ENCODE data around the gene OCRL.
"Not testable (repeated sequence)": the region's sequence is repeated elsewhere in the genome, so short reads cannot be mapped to it uniquely, and the experiment has no call there.

The OCRL gene

DNA sequence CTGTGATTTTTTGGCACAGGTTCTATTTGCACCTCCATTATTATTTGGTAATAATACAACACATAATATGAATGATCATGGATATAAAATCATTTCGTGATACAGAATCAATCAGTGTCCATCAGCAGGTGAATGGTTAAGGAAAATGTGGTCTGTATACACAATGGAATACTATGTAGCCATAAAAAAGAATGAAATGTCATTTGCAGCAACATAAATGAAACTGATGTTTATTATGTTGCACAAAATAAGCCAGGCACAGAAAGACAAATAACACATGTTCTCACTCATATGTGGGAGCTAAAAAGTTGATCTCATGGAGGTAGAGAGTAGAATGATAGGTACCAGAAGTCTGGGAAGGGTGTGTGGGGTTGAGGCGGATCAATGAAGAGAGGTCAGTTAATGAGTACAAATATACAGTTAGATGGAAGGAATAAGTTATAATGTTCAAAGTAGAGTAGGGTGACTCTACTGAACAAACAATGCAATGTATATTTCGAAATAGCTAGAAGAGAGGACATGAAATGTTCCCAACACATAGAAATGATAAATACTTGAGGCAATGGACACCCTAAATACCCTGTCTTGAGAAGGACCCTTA is 15.7 kb upstream of the OCRL start:
- Mint-ChIP-seq H3K4me3 (no peak overlapping the region), H3K9me3 (no peaks in the 10 kb centered on the region), H3K4me1 (ENCODE audit: low read depth) (peaks cover 5% of the 10 kb centered on the region), H3K27me3 (peaks cover 37% of the 10 kb centered on the region), H3K36me3 (ENCODE audit: low read depth) (no peaks in the 10 kb centered on the region), H3K27ac (no peak overlapping the region)
- DNase-seq = no peak

DNA sequence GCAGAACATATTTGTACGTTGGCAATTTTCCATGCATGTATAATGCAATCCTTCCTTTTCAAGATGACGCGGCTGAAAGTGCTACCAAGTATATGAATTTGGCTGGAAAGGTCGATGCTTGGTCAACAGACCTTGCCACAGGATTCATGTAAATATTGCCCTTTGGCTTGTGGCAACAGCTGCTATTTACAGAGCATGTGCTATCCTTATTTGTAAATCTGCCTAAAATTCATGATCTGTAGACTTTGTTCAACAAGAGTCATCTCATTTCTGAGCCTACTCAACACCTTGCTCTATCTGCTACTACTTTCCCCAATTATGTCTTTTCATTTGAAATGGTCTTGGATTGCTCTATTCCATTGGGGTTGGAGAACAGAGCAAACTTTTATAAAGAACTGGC is 14.9 kb upstream of the OCRL start:
- peaks cover 5% of the 10 kb centered on the region for H3K4me1 Mint-ChIP-seq (ENCODE audit: low read depth)
- peaks cover 33% of the 10 kb centered on the region for H3K27me3 Mint-ChIP-seq
- H3K27ac Mint-ChIP-seq = no peak overlapping the region
- H3K9me3 Mint-ChIP-seq = no peaks in the 10 kb centered on the region
- no peak overlapping the region for H3K4me3 Mint-ChIP-seq
- H3K36me3 Mint-ChIP-seq (ENCODE audit: low read depth) = no peaks in the 10 kb centered on the region
- no peak for DNase-seq

DNA sequence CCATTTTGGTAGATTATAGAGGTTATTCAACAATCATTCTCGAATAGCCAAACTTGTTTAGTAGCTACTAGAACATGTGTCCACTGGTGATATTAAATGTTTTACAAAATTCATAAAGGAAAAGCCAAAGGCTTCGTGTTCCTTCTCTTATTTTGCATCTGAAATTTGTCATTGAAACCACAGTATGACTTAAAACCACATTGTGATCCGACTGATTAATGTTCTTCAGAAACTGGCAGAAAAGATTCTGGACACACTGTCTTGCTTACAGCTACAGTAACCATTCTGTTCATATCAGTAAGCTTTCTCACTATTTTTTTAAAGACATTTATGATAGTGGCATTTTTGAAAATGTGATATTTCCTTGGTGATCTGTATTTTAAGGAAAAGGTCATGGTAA is 14.2 kb upstream of the OCRL start:
- Mint-ChIP-seq H3K4me3 (no peak overlapping the region), H3K27ac (no peak overlapping the region), H3K36me3 (ENCODE audit: low read depth) (no peaks in the 10 kb centered on the region), H3K9me3 (no peaks in the 10 kb centered on the region), H3K4me1 (ENCODE audit: low read depth) (peaks cover 5% of the 10 kb centered on the region), H3K27me3 (peaks cover 28% of the 10 kb centered on the region)
- DNase-seq = no peak

DNA sequence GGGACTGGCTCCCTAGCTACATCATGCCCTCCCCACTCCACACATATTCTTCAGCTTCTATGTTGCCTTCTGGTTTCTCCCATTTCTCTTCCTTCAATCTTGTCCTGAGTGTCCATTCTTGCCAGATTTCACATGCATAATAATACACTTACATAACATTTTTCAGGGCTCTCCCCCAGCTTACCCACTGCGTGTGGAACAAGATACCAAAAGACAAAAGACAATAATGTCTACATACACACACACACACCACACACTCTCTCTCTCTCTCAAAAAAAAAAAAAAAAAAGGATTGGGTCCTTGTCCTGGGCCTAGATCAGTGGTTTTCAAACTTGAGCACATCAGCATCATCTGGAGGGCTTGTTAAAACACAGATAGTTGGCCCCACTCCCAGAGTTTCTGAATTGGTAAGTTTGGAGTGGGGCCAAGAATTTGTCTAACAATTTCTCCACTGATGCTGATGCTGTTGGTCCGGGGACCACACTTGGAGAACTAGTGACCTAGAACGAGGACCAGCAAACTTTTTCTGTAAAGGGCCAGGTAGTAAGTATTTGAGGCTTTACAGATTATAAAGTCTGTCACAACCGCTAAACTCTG is 10.3 kb upstream of the OCRL start:
- Mint-ChIP-seq H3K4me3 (no peak overlapping the region), H3K27me3 (peaks cover 12% of the 10 kb centered on the region), H3K36me3 (ENCODE audit: low read depth) (no peaks in the 10 kb centered on the region), H3K9me3 (no peaks in the 10 kb centered on the region), H3K4me1 (ENCODE audit: low read depth) (no peaks in the 10 kb centered on the region), H3K27ac (no peak overlapping the region)
- DNase-seq = no peak

DNA sequence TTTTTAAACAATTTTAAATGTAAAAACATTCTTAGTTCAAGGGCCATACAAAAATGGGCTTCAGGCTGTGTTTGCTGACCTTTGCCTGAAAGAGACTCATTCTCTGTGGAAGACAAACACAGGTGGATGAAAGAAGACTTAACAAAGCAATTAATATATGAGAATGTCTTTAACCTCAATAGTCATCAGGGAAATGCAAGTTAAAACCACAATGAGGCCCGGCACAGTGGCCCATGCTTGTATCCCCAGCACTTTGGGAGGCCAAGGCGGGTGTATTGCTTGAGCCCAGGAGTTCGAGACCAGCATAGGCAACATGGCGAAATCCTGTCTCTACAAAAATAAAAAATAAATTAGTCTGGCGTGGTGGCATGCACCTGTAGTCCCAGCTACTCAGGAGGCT is 9.6 kb upstream of the OCRL start:
- Mint-ChIP-seq H3K4me1 (ENCODE audit: low read depth) (no peaks in the 10 kb centered on the region), H3K36me3 (ENCODE audit: low read depth) (no peaks in the 10 kb centered on the region), H3K27me3 (peaks cover 6% of the 10 kb centered on the region), H3K9me3 (no peaks in the 10 kb centered on the region), H3K27ac (no peak overlapping the region), H3K4me3 (no peak overlapping the region)
- DNase-seq = no peak

DNA sequence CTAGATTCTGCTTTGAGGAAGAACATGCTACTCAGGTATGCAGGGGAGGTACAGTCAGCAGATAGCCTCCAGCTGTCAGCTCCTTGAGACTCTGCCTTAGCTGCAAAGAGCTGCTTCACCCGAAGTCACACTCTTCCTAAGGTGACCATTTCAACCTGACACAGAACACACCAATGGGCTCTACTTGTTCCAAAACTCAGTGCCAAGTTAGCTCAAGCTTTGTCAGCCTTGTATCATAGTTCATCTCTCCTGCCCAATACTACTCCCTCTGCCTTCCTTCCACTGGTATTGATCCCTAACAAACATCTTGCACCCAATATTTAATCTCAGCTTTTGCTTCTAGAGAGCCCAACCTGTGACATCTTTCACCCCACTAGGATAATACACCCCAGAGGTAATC is 8.9 kb upstream of the OCRL start:
- H3K9me3 Mint-ChIP-seq = no peaks in the 10 kb centered on the region
- DNase-seq = no peak
- no peak overlapping the region for H3K4me3 Mint-ChIP-seq
- no peaks in the 10 kb centered on the region for H3K36me3 Mint-ChIP-seq (ENCODE audit: low read depth)
- H3K27me3 Mint-ChIP-seq = peaks cover 5% of the 10 kb centered on the region
- H3K27ac Mint-ChIP-seq = no peak overlapping the region
- no peaks in the 10 kb centered on the region for H3K4me1 Mint-ChIP-seq (ENCODE audit: low read depth)

DNA sequence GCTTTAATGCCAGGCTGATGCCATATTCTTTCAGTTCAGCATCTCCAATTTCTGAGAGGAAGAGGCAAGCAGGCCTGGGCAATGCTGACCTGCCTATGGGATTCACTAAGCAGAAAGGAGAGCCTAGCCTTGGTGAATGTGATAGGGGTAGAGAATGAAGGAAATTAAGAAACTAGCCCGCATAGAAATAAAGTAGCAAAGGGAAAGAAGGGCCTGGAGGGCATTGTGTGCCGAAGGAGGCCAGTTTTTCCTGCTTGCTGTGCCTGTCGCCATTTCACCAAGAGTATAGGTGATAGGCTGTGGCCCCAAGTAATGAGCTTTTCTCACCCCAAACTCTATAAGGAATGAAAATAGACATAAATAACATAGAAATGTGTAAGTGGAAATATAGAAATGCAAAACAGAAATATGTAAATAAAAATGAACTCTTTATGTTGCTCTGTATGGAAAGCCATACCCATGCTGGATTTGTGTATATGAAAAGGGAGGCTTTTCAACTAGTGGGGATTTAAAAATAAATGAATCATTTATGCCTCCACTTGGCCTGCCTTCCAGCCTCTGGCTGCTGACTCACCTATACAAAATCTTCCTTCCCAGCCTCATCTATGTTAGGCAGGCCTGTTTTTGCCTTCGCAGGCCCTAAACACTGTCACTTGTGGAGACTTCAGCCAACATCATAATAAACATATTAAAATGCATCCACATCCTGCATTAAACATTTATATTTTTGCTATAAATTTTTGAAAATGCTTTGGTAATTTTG is 5.1 kb upstream of the OCRL start:
- Mint-ChIP-seq H3K4me1 (ENCODE audit: low read depth) (peaks cover 2% of the 10 kb centered on the region), H3K27ac (no peak overlapping the region), H3K4me3 (no peak overlapping the region), H3K27me3 (peaks cover 25% of the 10 kb centered on the region), H3K9me3 (no peaks in the 10 kb centered on the region), H3K36me3 (ENCODE audit: low read depth) (no peaks in the 10 kb centered on the region)
- no peak for DNase-seq

DNA sequence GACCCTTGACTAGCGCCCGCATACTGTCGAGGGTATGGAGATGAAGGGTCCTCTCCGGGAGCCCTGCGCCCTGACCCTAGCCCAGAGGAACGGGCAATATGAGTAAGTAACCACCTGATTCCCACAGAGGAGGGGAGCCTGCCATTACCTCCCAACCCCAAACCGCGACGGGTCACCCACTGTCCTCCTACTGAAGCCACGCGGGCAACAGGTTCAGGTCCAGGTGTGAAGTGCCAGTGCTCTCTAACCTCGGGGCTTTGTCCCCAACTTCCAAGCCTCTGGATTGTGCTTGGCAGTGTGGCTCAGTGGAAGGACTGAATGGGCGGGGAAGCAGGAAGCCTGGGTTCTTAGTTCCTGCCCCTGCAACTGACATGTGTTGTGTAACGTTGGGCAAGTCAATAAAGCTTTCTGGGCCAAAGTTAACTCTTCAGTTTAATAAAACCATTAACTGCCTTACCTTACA is 694 bp downstream of the OCRL start:
- Mint-ChIP-seq H3K4me3 (peak overlapping the region; percentile 62), H3K27ac (no peak overlapping the region), H3K4me1 (ENCODE audit: low read depth) (peaks cover 8% of the 10 kb centered on the region), H3K36me3 (ENCODE audit: low read depth) (no peaks in the 10 kb centered on the region), H3K27me3 (peaks cover 45% of the 10 kb centered on the region), H3K9me3 (no peaks in the 10 kb centered on the region)
- peak; percentile 34 for DNase-seq

DNA sequence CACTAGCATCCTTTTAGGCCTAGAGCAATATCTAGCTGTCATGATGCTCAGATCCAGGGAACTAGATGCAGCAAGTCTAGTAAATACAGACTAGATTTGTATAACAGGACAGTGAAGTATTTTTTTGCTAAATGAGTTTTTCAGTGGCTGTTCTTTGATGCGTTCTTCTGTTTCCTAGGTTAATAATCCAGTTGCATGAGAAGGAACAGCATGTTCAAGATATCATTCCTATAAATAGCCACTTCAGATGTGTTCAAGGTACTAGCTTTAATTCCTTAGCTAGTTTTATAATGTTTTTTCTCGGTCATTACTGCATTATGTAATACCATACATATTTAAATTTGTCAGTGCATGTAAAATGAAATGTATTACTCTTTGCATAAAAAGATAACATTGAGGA is 4.7 kb downstream of the OCRL start:
- Mint-ChIP-seq H3K4me1 (ENCODE audit: low read depth) (peaks cover 7% of the 10 kb centered on the region), H3K27me3 (peaks cover 36% of the 10 kb centered on the region), H3K9me3 (no peaks in the 10 kb centered on the region), H3K36me3 (ENCODE audit: low read depth) (peaks cover 5% of the 10 kb centered on the region), H3K27ac (no peak overlapping the region), H3K4me3 (no peak overlapping the region)
- no peak for DNase-seq

DNA sequence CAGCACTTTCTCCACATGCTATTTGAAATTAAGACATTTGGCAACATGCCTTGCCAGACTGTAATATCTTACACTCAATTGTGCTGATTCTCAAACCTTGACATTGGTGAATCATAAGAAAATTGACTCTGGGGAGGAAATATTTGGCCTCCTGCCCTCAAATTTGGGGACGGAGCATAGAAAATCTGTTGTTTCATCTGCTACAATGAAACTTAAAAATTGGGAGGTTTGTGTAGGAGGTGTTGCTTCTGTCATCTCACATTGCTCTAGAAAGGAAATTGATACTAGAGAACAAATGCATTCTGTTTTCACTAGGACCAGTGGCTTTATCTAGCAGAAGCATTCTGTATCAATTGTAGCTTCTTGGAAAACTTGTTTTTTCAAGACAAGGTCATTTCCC is 5.3 kb downstream of the OCRL start:
- peaks cover 5% of the 10 kb centered on the region for H3K36me3 Mint-ChIP-seq (ENCODE audit: low read depth)
- peaks cover 7% of the 10 kb centered on the region for H3K4me1 Mint-ChIP-seq (ENCODE audit: low read depth)
- H3K9me3 Mint-ChIP-seq = no peaks in the 10 kb centered on the region
- no peak for DNase-seq
- H3K27me3 Mint-ChIP-seq = peaks cover 34% of the 10 kb centered on the region
- H3K27ac Mint-ChIP-seq = no peak overlapping the region
- H3K4me3 Mint-ChIP-seq = no peak overlapping the region

DNA sequence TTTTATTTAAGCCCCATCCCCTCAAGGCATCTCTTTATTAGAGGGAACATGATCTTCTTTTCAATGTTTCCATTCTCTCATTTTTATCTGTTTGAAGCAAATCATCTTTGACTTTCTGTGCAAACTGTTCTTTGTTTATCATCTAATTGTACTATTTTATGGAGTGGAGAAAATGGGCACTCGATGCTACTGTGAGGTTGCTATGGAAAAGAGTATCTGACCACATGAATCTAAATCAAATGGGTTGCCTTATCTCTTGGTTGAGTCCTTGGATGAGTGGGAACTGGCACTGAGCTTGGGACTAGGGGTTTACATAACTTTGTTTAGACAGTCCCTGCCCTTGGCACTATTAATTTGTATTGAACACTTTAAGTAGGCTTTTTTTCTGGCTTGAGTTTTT is 9.1 kb downstream of the OCRL start:
- peaks cover 22% of the 10 kb centered on the region for H3K27me3 Mint-ChIP-seq
- H3K36me3 Mint-ChIP-seq (ENCODE audit: low read depth) = peaks cover 5% of the 10 kb centered on the region
- no peak overlapping the region for H3K27ac Mint-ChIP-seq
- no peak for DNase-seq
- H3K4me3 Mint-ChIP-seq = no peak overlapping the region
- H3K9me3 Mint-ChIP-seq = no peaks in the 10 kb centered on the region
- H3K4me1 Mint-ChIP-seq (ENCODE audit: low read depth) = peaks cover 4% of the 10 kb centered on the region

DNA sequence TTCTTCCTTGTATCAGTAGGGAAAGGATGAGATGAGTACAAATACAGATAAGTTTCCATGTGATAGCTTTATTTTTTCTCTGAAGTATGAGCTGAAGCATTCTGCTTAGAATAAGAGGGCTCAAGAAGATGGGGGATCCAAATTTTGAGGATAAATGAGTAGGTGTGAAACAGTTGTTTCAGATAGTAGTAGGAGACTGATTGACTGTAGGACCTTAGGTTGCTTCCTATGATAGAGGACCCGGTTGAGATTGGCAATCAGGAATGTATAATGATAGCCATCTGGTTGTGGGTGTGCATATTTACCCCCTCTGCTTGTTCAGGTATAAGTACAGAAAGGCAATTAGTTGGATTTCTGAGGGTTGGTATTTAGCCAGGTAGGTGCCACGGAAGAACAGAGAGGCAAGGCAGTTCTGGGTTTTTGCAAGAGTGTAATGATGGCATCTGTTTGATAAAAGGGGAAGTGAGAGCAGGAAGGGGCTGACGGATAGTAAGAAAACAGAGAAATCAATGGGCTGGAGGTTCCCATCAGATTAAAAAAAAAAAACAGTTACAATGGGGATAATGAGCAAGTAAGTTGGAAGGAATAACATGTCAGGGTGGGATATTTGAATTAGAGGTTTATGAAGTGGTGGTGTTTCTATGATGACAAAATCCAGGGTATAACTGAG is 13.7 kb downstream of the OCRL start:
- H3K27me3 Mint-ChIP-seq = peaks cover 16% of the 10 kb centered on the region
- DNase-seq = no peak
- H3K9me3 Mint-ChIP-seq = no peaks in the 10 kb centered on the region
- no peak overlapping the region for H3K4me3 Mint-ChIP-seq
- no peak overlapping the region for H3K27ac Mint-ChIP-seq
- H3K36me3 Mint-ChIP-seq (ENCODE audit: low read depth) = peaks cover 2% of the 10 kb centered on the region
- no peaks in the 10 kb centered on the region for H3K4me1 Mint-ChIP-seq (ENCODE audit: low read depth)

DNA sequence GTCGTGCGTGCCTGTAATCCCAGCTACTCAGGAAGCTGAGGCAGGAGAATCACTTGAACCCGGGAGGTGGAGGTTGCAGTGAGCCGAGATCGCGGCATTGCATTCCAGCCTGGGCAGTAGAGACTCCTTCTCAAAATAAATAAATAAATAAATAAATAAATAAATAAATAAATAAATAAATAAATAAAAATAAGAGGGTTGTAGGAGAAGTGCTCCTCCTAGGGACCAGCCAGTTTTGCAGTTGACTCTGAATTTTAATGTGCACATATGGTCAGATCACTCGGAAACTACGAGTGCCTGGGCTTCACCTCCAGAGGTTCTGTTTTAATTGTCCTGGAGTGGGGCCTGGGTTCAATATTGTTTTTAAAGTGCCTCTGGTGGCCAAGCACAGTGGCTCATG is 14.8 kb downstream of the OCRL start:
- not testable (repeated sequence) for H3K9me3 Mint-ChIP-seq; H3K27ac Mint-ChIP-seq; H3K36me3 Mint-ChIP-seq (ENCODE audit: low read depth); H3K4me1 Mint-ChIP-seq (ENCODE audit: low read depth); H3K4me3 Mint-ChIP-seq; DNase-seq
- H3K27me3 Mint-ChIP-seq = peaks cover 11% of the 10 kb centered on the region

DNA sequence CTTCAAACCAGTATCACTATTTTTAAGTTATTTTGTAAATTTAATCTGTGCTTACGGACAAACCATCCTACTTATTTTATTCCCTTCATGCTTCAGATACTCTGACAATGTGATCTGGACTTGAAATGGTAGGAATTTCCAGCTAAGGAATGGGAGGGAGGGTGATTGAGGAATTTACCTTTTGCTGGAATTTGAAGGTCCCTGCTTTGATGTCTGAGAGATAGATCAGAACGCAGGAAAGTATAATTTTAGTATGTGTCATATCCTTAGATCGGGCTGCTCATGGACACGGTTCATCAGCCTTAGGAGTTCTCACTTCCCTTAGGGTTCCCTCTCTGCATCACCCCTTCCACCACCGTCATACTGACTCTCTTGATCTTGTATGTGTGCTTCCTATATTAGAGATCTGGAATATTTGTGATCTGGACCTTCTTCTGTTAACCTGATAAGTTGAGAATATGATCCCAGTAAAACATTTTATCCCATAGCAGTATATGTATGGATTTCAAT is 16.8 kb downstream of the OCRL start:
- Mint-ChIP-seq H3K27me3 (peaks cover 12% of the 10 kb centered on the region), H3K36me3 (ENCODE audit: low read depth) (peaks cover 6% of the 10 kb centered on the region), H3K4me3 (no peak overlapping the region), H3K27ac (no peak overlapping the region), H3K4me1 (ENCODE audit: low read depth) (no peaks in the 10 kb centered on the region), H3K9me3 (no peaks in the 10 kb centered on the region)
- DNase-seq = no peak
